ENCODE measurements around the gene SLC6A15.

SLC6A15 gene

GRCh38 chr12:84912198-84913128 lies at the start of gene SLC6A15:
Gene SLC6A15 (minus strand): TSS chr12:84912799. CDS start chr12:84892120, 20,679 bp downstream.
- in situ Hi-C loops (cut with MboI; ENCODE audit: low sequenced_read_pairs) = no loop called here

- in situ Hi-C loops (cut with MboI; ENCODE audit: low sequenced_read_pairs) = no loop called here
These were observed 48.3 kb upstream of the SLC6A15 start for GRCh38 chr12:84960918-84961317.

DNA sequence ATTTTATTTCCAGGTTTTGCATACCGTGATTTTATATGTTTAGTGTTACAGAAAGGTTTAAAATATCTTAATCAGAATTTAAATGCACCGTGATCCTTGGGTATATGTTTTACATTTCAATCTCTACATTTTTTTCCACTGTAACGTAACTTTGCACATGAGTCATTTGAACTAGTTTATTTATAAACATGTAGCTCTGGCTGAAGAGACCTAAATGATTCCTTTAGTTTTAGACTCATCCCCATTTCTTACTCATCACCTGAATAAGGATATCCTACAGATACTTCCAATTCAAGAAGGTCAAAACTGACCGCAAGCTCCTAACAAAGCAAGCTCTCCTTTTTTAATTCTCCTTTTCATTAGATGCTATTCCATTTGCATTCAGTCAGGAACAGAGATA lies 42.7 kb upstream of the SLC6A15 start:
- in situ Hi-C loops (cut with MboI; ENCODE audit: low sequenced_read_pairs) = no loop called here

GRCh38 chr12:84954415-84954814 lies 41.8 kb upstream of the SLC6A15 start:
- in situ Hi-C loops (cut with MboI; ENCODE audit: low sequenced_read_pairs) = no loop called here

GRCh38 chr12:84950971-84951546 lies 38.5 kb upstream of the SLC6A15 start:
- in situ Hi-C loops (cut with MboI; ENCODE audit: low sequenced_read_pairs) = no loop called here

- in situ Hi-C loops (cut with MboI; ENCODE audit: low sequenced_read_pairs) = no loop called here
These were observed 34.2 kb upstream of the SLC6A15 start for GRCh38 chr12:84946753-84947152.

- in situ Hi-C loops (cut with MboI; ENCODE audit: low sequenced_read_pairs) = no loop called here
These were observed 24.8 kb upstream of the SLC6A15 start for GRCh38 chr12:84937415-84937814.

DNA sequence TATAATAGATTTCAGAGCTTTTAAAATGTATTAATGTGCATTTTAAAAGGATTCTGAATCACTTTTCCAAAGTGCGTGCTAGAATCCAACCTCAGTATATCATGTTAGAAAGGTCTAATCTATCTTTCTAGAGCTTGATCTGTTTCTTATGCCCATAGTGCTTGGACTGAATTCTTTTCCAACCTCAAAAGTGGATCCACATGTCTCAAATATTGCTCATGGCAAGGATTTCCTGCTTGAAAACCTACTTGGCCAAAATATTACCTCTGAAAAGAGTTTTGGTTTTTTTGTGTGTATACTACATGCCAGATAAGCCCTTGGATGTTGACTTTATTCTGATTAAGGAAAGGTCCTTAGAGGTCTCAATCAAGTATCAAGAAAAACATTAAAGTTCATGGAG lies 16.9 kb upstream of the SLC6A15 start:
- in situ Hi-C loops (cut with MboI; ENCODE audit: low sequenced_read_pairs) = no loop called here

- in situ Hi-C loops (cut with MboI; ENCODE audit: low sequenced_read_pairs) = no loop called here
These were observed 12.4 kb upstream of the SLC6A15 start for GRCh38 chr12:84924981-84925380.

DNA sequence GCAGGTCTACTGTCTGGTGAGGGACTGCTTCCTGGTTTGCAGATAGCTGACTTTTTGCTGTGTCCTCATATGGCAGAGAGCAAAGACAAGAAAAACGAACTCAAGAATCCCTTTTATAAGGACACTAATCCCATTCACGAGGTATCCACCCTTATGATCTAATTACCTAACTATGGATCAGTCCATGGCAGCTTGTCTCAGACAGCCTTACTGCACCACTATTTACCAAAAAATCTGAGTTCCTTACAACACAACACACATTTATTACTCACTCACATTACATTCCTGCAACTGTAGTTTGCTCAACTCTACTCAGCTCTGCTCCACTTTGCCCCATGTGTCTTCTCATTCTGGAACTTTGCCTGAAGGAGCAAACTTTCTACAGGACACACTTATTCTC lies 10.1 kb upstream of the SLC6A15 start:
- in situ Hi-C loops (cut with MboI; ENCODE audit: low sequenced_read_pairs) = no loop called here

GRCh38 chr12:84920331-84920730 lies 7.7 kb upstream of the SLC6A15 start:
- in situ Hi-C loops (cut with MboI; ENCODE audit: low sequenced_read_pairs) = no loop called here

- in situ Hi-C loops (cut with MboI; ENCODE audit: low sequenced_read_pairs) = no loop called here
These were observed 6.7 kb upstream of the SLC6A15 start for GRCh38 chr12:84919271-84919670.

DNA sequence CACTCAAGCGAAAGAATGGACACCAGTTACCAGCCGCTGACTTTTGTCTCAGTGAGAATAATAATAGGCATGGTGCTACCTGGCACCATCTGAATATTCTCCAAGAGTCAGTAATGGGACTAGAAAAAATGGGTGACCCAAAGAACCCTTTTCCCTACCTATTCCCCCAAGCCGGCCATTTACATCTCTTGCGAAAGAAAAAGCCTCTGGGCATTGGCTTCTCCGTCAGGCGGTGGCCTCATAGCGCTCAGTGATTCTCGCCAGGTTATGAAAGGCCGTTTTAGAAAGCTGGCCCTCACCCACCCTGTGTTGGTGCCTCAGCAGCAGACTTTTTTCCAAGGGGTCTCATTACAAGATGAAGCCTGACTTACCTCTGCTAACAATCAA lies 523 bp upstream of the SLC6A15 start:
- in situ Hi-C loops (cut with MboI; ENCODE audit: low sequenced_read_pairs) = no loop called here

- in situ Hi-C loops (cut with MboI; ENCODE audit: low sequenced_read_pairs) = no loop called here
These were observed 1.1 kb downstream of the SLC6A15 start for GRCh38 chr12:84911271-84912197.

- in situ Hi-C loops (cut with MboI; ENCODE audit: low sequenced_read_pairs) = no loop called here
These were observed 1.9 kb downstream of the SLC6A15 start for GRCh38 chr12:84910549-84911241.

DNA sequence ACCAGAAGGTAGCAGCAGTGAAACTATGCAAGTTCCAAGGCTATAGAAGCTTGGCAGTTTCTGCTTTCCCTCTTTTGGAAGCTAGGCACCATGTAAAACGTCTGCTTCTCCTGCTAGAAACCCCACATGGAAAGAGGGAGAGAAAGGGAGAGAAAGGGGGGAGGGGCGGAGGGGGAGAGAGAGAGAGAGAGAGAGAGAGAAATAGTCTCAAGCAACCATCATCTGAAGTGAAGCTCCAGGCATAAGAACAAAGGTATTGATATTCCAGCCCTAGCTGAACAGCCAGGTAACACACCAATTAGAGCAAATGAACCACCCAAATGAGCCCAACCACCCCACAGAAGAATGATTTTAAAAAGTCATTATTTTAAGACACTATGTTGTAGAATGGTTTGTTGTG lies 8.5 kb downstream of the SLC6A15 start:
- in situ Hi-C loops (cut with MboI; ENCODE audit: low sequenced_read_pairs) = no loop called here

- in situ Hi-C loops (cut with MboI; ENCODE audit: low sequenced_read_pairs) = no loop called here
These were observed 21.3 kb downstream of the SLC6A15 start for GRCh38 chr12:84891106-84891838.

DNA sequence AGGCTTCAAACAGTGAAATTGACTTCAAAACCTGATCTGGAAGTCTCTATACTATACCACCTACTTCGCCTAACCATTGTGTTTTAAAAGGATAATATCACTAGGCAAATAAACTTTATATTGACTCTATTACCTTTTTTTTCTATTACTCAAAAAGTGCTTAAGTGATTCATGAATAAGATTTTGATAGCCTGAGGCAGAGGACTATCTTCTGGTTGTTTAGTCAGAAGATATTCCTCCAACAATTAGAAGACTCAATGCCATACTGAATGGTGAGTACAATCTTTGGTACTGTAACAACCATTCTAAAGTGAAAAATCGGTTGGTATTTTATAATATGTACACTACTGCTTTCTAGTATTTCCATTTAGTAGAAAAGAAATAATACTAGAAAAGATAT lies 22.8 kb downstream of the SLC6A15 start:
- in situ Hi-C loops (cut with MboI; ENCODE audit: low sequenced_read_pairs) = no loop called here

GRCh38 chr12:84888861-84889260 lies 23.7 kb downstream of the SLC6A15 start:
- in situ Hi-C loops (cut with MboI; ENCODE audit: low sequenced_read_pairs) = no loop called here

- in situ Hi-C loops (cut with MboI; ENCODE audit: low sequenced_read_pairs) = no loop called here
These were observed 35.3 kb downstream of the SLC6A15 start for GRCh38 chr12:84877340-84877739.
